GM06990 (cell line): ENCODE data around the gene CAMK2A.

Source experiments
- DNase-seq: peaks from one replicate; pipeline ENCODE4 v3.0.0-alpha.2; 2011; ENCODE audit not compliant: insufficient read length; ENCODE audit errors: extremely low read depth
- H3K27me3 ChIP-seq: replicated peaks from 2 replicates; pipeline ENCODE4 v1.6.0; 2011; ENCODE audit warnings: low read length; ENCODE audit not compliant: control insufficient read depth, insufficient read depth
- H3K36me3 ChIP-seq: 2 replicates; pipeline ENCODE4 v1.5.1; 2011; ENCODE audit warnings: low read length; ENCODE audit not compliant: control insufficient read depth, insufficient read depth
- H3K4me3 ChIP-seq: replicated peaks from 2 replicates; pipeline ENCODE4 v1.5.1; 2011; ENCODE audit warnings: low read depth, mild to moderate bottlenecking, control low read depth, low read length
- TF ChIP-seq, protein P1 (sequence below): IDR thresholded peaks from 2 replicates; pipeline ENCODE4 v1.5.1; 2011; ENCODE audit warnings: low read length, control low read depth, mild to moderate bottlenecking, inconsistent platforms; ENCODE audit not compliant: insufficient read depth, poor library complexity, severe bottlenecking

The CAMK2A gene

GRCh38 chr5:150302301-150303069 lies 12.9 kb upstream of the CAMK2A start, which contains the start of gene ARSI:
Gene ARSI, minus strand, starts transcription at chr5:150302905. Its CDS starts 532 bp downstream, at chr5:150302373.
- DNase-seq = no peak
- H3K27me3 ChIP-seq = peaks cover 1% of the 10 kb centered on the region
- H3K36me3 ChIP-seq = no peaks in the 10 kb centered on the region
- H3K4me3 ChIP-seq = no peak within 1 kb of the TSS
- TF ChIP-seq, protein P1, sequence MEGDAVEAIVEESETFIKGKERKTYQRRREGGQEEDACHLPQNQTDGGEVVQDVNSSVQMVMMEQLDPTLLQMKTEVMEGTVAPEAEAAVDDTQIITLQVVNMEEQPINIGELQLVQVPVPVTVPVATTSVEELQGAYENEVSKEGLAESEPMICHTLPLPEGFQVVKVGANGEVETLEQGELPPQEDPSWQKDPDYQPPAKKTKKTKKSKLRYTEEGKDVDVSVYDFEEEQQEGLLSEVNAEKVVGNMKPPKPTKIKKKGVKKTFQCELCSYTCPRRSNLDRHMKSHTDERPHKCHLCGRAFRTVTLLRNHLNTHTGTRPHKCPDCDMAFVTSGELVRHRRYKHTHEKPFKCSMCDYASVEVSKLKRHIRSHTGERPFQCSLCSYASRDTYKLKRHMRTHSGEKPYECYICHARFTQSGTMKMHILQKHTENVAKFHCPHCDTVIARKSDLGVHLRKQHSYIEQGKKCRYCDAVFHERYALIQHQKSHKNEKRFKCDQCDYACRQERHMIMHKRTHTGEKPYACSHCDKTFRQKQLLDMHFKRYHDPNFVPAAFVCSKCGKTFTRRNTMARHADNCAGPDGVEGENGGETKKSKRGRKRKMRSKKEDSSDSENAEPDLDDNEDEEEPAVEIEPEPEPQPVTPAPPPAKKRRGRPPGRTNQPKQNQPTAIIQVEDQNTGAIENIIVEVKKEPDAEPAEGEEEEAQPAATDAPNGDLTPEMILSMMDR = no peak

- Histone ChIP-seq H3K36me3 (no peaks in the 10 kb centered on the region), H3K4me3 (no peak overlapping the region), H3K27me3 (peaks cover 1% of the 10 kb centered on the region)
- TF ChIP-seq, protein P1 = no peak
- DNase-seq = no peak
These were observed 12.3 kb upstream of the CAMK2A start for GRCh38 chr5:150301901-150302300.

DNA sequence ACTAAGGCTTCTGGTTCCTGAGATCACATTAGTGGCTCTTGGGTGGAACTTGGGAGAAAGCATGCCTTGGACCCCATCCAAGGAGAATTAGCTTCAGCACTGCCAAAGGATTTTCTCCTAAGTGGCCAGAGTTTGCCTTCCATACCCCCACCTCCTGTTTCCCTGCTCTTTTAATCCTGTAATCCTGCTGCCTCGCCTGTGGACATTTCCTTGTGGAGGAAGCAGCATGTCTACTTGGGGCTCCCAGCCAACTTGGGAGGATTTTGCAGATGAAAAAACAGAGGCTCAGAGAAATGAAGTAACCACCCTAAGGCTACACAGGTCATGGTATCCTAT lies 11.6 kb upstream of the CAMK2A start:
- peaks cover 1% of the 10 kb centered on the region for H3K27me3 ChIP-seq
- H3K36me3 ChIP-seq = no peaks in the 10 kb centered on the region
- DNase-seq = no peak
- TF ChIP-seq, protein P1 = no peak
- H3K4me3 ChIP-seq = no peak overlapping the region

GRCh38 chr5:150300496-150301169 lies 11.1 kb upstream of the CAMK2A start:
- DNase-seq = no peak
- TF ChIP-seq, protein P1 = no peak
- Histone ChIP-seq H3K27me3 (peaks cover 1% of the 10 kb centered on the region), H3K36me3 (no peaks in the 10 kb centered on the region), H3K4me3 (no peak overlapping the region)

DNA sequence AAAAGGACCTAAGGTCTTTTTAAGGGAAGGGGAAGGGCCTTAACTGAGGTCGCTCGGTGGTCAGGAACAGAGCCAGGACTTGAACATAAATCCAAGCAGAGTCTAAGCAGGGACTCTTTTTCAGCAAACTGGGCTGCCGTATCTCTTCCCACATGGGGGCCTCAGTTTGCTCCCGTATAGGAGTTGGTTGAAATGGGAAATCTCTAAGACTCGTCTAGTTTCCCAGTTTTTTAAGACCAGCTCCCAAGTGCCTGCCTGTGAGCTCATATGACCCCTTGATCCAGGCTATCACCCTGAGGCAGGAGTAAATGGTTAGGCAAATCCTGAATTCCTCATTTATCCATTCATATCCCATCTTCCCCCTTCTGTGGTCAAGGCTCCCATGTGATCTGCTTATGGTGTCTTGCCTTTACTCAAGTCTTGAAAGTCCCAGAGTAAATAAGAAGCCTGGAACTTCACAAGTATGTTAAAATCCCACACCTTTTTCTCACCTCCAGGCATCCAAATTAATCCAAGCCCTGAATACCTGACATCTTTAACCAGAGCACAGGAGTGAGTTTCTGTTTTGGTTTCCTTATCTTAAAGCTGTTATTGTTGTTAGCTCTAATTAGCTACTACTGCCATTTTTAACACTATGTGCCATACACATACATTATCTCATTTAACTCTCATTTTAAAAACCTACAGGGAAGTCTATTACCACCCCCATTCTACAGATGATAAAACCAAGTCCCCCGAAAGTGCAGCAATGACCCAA lies 10.2 kb upstream of the CAMK2A start:
- no peak overlapping the region for H3K4me3 ChIP-seq
- no peak for DNase-seq
- TF ChIP-seq, protein P1 = no peak

More for the DNA sequence above, 10.2 kb upstream of the CAMK2A start:
- Histone ChIP-seq H3K36me3 (no peaks in the 10 kb centered on the region), H3K27me3 (peaks cover 1% of the 10 kb centered on the region)
